Stimulated activated CD4-positive, alpha-beta T cell treated with anti-CD3 and anti-CD28 coated beads, TNF-alpha, amount 100 ng/mL, for 48 hours (primary cell): Measurements from ENCODE around the gene PLEKHH1.

ENCODE experiments used
- DNase-seq, 3 donors: peaks; one replicate each; pipeline ENCODE4 v3.0.0-alpha.2; 2020; ENCODE audit warnings: low read depth in 3 of 3

PLEKHH1 gene

DNA sequence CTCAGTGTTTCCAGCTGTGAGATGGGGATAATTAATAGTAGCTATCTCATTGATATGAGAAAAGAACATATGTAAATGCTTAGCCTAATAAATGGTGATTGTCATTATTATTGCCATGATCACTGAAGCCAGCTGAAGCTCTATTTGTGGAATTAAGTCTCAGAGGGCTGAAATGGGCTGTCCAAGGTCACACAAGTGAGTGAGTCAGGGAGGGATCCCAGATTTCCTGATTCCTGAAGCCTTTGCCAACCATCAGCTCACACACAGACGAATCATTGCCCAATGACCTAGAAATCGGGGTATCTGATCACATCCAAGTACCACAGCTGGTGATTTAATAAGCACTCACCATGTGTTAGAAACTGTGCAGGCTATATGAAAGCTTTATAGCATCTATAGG lies 23.0 kb upstream of the PLEKHH1 start:
- no peak for DNase-seq

DNA sequence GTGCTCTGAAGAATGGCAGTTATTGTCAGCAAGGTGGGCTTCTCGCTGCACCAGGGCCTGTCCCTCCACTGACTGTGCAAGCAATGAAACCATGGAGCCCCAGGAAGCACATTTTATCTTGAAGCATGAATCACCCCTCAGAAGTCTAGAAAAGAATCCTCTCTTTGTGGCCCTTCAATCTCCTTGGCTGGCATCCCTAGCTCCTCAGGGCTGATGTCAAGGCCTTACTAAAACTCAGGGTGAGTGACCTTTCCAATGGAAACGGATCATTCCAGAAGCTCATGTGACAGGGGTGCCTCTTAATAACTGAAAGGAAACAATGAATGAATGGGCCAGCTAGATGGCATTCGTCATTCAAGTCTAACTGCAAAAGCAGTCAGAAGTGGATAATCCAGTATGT lies 22.3 kb upstream of the PLEKHH1 start:
- no peak for DNase-seq

DNA sequence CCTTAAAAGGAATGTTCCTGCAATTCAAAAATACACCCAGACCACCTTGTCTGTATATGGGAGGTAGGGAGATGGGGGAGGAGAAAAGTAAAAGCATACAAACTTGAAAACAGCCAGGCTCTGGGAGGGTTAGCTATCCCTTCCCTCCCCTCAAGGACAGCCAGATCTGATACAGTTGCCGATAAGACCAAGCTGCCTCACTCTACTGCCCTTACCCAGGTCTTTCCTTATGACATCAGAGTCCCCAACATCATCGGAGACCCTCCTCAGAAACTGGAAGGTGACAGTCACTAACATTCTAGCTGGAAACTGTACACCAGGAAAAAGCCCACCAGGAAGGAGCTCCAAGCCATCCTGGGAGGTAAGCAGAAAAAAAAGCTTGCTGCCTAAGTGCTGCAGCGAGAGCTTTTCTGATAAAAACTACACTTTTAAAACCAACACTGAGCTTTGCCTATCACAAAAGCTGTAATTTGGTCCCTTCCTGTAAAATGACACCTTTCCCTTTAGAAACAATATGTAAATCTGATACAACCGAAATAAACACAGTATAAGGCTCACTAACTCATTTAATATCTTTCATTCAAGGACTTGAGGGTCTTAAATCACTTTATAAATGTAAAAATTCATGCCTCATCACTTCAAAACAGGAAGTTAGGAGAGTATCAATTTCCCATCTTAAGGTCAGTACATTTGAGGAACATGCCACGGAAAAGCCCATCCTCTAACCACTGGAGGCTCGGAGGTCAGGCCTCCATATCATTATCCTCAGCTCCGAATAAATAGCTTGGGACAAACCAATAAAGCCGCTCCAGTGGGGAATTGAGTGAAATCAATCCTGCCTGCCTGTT lies 20.4 kb upstream of the PLEKHH1 start:
- DNase-seq: no peak

DNA sequence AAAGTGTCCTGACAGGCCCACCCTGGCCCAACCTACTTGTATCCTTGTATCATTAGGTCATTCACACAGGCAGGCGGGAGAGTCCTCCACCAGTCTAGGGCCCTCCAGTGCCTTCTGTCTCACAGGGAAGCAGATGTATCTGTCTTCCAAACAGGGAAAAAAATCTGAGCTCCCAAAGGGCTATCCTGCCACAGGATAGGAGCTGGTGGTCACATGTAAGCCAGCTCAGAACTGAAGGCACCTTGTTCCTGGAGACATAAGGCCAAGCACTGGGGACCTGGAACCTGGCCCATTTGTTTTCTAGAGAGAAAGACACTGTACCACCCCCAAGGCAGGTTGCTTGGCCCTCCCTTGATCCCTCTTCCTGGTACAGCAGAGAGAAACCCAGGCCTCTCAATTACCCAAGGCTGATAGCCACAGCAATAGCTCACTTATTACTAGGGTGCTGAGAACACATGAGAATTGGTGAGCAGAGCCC lies 19.4 kb upstream of the PLEKHH1 start:
- DNase-seq: no peak

DNA sequence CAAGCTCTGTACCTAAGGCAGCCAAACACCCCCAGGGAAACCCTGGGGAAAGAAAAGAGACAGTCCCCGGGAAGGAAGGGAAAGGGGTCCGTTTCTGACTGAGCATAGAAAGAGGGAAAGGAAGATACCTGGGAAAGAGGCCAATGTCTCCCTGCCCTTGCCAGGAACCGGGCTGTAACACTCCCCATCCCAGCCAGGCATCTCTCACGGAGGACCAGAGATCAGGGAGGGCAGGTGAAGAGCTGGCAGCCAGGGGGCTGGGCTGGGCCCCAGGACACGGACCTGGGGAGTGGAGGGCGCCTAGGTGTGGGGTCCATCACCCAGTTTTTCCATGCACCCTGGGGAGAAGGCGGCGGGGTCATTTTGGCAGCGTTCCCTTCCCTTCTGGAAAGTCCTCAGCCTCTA lies 18.9 kb upstream of the PLEKHH1 start:
- no peak for DNase-seq

DNA sequence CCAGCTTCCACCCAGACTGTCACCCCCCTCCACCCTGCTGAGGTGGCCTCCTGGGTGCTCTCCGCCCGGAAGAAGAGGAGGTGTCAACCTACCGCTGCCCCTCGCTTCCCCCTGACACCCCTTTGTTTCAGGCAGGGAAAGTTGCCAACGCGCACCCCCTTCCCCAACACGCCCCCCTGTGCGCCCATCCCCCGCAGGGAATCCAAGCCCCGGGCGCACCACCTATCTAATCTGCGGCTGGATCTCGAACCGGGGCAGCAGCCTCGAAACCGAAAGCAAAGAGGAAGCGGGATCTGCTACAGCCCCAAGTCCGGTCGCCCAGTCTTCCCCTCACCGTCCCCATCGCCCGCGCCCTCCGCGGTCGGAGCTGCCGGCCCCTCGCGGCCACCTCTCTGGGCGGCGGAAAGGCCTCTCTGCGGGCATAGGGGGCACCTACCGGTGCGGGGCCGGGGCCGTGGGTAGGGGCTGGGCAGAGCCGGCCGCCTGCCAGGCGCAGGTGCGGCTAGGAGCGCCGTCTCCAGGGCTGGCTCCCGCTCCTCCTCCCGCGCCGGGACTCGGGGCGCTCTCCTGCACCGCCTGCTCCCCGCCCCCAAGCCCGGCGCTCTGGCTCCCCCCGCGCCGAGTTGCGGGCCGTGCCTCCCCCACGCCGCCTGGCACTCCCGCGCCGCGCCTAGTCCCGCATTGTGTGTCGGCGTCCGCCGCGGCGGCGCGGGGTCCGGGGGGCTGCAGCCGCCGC lies 18.3 kb upstream of the PLEKHH1 start:
- no peak for DNase-seq

DNA sequence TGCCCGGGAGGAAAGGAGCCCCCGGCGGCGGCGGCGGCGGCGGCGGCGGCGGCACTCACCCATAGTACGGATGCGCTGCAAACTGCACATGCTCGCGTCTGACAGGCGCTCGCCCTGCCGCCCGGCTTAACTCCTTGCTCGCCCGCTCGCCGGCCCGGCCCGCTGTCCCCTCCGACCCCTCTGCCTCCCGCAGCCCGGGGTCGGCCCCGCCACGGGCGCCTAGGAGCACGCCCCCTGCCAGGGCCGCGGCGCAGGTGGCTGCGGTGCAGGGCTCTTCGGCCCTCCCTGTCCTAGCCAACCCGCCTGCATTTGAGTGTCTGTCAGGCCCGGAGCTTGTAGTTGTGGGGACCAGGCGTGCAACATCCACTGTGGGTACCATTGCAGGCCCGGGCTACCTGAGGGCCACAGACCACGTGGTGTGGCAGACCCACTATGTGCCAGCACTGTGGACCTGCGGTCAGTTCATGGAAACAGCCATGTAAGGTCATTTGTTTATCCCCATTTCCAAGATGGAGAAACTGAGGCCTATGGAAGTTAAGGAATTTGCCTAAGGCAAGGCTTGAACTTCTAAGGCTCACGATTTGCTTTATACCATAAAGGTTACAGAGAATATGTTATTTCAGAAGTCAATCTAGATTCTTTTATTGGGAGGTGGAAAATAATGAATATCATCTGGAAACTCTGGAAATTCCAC lies 17.6 kb upstream of the PLEKHH1 start:
- DNase-seq: no peak

DNA sequence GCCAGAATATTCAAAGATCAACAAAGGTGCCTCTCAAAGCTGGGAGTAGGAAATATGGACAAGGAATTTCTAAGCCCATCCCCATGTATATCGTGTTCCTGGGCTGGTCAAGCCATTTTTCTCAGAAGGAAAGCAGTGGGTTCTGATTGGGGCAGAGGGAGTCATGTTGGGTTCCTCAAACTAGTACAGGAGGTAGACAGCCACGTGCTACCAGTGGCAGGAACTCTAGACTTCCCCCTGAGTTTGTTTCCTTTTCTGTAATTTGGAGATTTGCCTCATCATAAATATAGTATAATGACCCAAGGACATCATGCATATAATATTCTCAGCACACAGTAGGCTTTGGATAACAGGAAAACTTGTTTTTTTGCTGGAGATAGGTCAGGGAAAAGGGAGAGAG lies 16.4 kb upstream of the PLEKHH1 start:
- DNase-seq: no peak

DNA sequence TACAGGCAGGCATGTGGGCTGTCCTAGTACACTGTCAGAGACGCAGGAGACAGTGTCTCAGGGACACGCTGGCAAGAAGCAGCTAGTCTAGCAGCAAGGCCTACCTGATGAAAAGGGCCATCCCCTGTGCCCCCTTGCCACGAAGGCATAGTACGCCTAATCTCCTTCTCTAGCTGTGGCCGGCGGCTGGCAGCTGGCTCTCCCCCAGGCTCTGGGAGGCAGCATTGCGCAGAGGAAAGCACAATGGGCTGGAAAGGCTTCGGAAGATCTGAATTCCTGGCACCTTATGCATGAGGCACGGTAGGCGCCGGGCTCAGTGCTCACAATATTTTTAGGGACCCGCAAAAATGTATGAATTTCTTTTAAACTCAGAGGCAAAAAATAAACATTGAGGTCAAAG lies 16.0 kb upstream of the PLEKHH1 start:
- DNase-seq: no peak

DNA sequence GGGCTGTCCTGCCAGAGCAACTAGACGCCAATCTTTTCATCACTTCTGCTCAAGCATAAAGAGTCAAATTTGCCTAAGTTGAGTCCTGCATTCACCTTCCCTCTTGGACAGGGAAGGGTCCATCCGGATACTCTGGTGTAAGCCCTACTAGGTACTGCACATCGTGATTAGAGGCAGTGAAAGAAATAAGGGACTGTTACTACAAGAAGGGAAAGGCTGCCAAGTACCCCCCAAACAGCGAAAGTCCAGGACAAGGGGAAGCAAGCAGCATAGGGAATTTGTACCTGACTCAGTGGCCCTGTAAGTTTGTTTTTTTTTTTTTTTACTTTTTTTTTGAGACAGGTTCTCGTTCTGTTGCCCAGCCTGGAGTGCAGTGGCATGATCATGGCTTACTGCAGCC lies 13.7 kb upstream of the PLEKHH1 start:
- DNase-seq: no peak

DNA sequence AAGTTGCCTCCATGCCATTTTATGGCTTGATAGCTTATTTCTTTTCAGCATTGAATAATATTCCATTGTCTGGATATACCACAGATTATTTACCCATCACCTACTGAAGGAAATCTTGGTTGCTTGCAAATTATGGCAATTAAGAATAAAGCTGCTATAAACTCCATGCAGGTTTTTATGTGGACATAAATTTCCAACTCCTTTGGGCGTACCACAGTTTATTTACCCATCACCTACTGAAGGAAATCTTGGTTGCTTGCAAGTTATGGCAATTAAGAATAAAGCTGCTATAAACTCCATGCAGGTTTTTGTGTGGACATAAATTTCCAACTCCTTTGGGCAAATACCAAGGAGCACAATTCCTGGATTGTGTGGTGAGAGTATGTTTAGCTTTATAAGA lies 12.6 kb upstream of the PLEKHH1 start:
- no peak for DNase-seq

DNA sequence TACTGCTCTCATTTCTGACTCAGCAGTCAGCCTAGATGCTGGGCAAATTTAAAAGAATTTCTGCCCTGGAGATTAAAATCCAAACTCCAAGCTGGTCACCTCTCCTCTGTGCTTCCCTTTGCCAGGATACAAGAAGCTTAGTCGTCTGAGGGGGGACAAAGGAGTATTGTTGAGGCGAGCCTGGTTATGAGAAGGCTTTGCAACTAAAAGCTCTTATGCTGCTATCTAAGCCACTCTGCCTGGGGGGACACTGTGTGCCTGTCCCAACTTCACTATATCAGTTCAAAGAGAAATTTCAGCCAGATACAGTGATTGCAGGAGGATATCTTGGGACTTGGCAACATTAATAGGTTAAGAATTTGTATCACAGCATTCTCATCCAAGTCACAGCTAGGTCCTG lies 10.8 kb upstream of the PLEKHH1 start:
- no peak for DNase-seq

DNA sequence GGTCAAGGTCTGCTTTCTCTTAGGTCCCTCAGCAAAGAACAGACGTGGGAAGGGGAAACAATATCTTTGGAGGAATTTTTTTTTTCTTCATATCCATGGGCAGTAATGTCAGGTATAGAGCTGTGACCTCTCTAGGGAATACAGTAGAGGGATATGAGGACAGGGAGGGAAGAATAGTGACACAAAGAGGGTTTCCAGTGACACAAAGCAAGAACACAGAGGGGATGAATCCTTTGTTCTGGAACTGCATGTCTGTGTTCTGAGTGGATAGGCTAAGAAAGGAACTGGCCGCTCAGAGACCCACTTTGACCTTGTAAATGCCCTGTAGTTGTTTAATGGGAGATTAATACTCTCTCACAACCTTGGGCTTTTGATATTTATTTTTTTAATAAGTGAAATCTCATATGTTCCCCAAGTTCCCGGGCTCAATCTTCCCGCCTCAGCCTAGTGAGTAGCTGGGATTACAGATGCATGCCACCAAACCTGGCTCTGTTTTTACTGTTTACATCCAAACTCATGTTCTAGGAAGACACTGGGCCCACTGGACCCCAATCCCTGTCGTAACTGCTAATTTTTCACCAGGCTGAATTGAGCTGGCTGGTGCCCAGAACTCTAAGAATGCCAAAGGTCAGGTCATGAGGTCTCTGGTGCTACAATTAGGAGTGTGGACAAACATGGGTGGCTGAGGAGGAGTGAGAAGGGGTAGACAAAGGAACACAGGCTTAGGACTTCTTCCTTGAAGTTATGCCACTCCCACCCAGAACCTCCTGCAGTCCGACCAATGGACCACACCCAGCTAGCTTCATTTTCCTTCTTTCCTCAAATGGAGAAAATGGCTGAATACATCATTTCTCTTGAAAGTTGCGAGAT lies 9.1 kb upstream of the PLEKHH1 start:
- DNase-seq: no peak

DNA sequence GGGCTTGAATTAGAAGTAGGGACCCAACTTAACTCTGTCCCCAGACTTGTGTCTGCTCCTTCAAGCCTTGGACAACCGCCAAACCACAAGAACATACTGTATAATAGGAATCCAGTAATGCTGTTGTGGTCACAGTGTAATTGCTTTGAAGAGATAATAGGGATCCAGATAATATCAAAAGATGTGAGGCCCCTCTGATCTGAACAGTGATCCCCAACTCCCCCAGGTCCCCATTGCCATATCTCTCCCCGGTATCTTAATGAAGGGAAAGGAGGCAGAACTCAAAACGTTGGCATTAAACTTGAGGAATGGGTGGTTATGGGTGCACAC lies 8.5 kb upstream of the PLEKHH1 start:
- DNase-seq: no peak

DNA sequence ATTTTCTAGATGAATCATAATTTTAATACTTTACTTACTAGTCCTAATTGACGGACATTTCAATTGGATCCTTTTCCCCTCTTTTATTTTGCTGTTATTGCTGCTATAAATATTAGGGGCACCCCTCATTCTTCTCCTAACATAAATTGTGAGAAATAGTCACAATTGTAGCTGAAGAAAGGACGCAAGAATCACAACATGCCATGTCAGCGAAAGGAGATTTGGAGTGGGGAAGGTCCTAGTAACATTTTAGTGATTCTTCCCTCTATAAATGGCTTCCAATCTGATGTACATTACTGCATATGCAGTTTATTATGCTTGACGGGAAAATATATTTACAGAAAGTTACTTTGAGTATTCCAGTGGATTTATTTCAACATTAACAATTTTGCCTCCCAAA lies 7.7 kb upstream of the PLEKHH1 start:
- no peak for DNase-seq

DNA sequence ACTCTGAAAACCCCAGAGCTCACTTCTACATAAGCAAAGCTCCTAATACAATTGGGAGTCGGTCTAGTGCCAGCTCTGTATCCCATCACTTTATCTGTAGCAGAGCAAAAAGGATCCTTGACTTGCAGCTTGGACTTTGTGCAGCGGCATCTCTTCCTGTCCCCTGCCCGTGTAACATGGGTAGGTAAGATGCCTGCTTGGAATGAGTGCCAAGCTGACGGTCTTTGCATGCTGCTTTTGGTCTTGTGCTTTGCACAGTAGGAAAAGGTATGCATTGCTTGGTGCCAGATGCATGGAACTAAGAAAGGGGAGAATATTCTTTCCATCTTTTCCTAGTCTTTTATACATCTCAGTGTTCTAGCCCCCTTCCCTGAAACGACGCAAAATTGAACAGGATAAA lies 6.9 kb upstream of the PLEKHH1 start:
- DNase-seq: no peak

DNA sequence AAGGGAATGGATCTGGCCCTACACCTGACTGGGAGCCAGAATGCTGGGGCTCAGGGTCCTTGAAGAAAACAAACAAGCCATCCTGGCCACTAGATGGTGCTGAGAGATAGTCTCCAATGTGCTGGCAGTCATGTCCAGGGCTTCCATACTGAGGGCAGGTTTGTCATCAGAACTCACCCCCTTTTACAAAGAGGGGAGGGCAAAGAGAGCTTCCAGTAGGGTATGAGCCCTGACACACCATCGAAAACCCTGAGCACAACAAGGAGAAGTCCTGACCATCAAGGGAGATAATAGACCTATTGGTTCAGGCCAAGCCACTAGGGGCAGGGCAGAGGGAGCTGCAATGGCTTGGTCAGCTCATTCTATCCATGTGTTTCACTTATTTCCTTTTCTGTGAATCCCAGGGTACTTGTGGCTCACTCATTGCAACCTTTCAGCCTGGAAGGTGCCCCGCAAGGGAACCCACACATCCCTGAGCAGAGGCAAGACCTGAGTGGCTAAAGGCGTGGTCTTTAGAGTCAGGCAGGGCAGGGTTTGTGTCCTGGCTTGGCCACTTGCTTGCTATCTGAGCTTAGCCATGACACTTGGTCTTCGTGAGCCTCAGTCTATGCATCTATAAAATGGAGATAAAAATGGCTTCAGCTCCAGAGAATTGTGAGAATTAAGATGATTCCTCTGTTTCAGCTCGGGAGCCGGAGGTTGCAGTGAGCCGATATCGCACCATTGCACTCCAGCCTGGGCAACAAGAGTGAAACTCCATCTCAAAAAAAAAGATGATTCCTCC lies 6.2 kb upstream of the PLEKHH1 start:
- peak in 1 of 3 donors; percentile 3 for DNase-seq

DNA sequence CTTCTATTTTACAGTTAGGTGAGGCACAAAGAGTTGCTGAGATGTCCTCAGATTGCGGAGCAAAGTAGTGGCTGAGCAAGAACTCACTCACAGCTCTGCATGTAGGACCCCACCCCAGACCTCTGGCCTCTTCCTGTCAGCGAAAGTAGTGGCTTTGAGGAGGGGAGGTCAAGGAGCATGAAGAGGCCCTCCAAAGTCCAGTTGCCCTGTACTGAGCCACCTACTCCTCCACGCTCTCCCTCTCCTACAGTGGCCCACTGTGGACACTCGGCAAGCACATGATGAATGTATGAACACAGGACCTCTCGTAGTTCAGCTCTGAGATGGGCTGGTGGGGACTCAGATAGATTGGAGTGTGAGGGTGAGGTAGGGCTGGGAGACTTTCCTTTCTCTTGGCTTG lies 5.3 kb upstream of the PLEKHH1 start:
- no peak for DNase-seq

DNA sequence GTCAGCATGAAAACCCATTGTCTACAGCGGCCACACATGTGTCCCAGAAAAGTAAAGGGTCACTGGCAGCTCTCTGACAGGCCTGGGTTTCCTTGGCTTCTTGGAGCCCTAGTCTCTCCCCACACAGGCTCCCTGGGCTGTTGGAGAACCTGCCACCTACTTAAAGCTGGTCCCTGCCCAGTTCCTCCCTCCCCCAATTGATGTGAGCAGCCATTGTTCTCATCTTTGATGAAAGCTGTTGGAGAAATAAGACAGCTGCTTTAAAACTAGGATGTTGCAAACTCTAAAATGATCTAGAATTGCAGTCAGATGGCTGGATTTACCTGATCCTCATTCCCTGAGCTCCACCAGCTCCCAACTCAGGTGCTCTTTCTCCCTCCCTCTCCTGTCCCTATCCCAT lies 4.8 kb upstream of the PLEKHH1 start:
- no peak for DNase-seq

DNA sequence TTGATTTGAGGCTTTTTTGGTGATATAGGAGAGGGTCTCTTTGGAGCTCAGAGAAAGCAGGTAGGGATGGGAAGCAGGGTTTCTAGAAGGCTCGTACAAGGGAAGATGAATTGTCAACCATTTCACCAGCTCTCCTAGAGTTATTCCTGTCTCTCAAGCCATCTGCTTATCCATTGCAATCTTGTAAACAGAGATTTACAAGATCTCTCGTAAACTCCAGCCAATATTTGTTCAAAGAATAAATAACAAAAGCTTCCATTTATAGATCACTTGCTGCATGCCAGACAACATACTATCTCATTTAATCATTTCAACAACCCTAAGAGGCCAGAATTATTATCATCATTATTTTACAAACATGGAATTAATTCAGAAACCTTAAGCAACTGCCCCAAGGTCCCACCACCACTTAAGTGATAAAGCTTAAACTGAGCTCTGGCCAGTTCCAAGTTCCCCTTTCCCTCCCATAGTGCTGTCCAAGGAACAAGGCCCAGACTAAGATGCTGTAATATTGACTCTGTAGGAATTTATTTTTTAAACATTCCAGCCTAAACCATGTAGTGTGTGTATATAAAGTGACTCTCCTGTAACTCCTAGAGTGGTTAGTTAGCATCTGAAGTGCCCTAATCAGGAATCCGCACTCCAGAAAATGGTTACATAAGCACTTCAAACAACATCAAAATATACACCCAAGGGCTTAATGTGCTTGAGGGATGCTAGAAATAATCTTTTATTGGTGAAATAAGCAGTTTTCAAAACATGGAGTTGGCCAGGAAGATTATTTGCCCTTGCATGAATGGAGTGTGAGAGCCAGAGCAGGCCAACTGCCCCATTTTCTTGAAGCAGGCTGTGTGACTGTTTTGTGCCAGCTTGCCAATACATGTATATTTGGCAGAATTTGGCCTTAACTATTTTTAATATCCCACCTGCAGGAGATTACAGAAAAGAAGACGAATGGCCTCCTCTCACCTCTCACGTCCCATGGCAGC lies 2.8 kb upstream of the PLEKHH1 start:
- no peak for DNase-seq
